Embryonic facial prominence (tissue), 1 donor: ENCODE data around the gene ETV6.
"Not testable (repeated sequence)": the region's sequence is repeated elsewhere in the genome, so short reads cannot be mapped to it uniquely, and the experiment has no call there.

Experiments
- DNase-seq: peaks from one replicate; pipeline ENCODE4 v3.0.0-alpha.2; 2016; ENCODE audit errors: extremely low spot score

Gene ETV6

DNA sequence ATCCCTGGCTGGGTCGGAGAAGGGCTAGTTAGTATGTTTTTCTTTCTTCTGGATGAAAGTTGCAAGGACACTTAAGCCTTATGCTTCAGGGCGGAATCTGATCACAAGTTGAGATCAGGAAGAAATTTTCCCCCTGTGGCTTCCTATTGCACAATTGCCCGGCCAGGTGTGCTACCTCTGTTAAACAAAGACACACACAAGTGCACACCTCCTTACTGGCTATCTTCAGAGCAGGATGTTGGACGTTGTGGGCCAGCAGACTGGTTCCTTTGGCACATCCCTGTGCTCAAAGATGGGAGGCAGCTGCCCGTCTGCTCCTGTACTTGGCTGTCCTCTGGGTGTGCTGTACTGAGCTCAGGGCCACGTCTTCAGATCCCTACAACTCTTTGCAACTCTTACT, 19.1 kb downstream of the ETV6 start:
- DNase-seq: no peak

DNA sequence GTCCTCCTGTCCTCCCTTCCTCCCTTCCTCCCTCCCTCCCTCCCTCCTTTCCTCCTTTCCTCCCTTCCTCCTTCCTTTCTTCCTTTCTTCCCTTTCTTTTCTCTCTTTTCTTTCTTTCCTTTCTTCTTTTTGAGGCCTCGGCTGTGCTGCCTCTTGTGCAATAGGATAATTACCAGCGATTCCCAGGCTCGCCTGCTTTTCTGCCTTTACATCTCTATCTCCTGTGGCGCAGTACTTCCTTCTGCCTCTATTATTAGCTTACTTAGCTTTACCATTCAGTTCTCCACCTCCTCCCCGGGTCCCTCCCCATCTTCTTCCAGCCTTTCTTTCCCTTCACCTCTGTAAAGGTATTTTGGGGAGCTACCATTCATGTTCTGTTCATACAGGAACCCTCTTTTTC, 19.9 kb downstream of the ETV6 start:
- no peak for DNase-seq

DNA sequence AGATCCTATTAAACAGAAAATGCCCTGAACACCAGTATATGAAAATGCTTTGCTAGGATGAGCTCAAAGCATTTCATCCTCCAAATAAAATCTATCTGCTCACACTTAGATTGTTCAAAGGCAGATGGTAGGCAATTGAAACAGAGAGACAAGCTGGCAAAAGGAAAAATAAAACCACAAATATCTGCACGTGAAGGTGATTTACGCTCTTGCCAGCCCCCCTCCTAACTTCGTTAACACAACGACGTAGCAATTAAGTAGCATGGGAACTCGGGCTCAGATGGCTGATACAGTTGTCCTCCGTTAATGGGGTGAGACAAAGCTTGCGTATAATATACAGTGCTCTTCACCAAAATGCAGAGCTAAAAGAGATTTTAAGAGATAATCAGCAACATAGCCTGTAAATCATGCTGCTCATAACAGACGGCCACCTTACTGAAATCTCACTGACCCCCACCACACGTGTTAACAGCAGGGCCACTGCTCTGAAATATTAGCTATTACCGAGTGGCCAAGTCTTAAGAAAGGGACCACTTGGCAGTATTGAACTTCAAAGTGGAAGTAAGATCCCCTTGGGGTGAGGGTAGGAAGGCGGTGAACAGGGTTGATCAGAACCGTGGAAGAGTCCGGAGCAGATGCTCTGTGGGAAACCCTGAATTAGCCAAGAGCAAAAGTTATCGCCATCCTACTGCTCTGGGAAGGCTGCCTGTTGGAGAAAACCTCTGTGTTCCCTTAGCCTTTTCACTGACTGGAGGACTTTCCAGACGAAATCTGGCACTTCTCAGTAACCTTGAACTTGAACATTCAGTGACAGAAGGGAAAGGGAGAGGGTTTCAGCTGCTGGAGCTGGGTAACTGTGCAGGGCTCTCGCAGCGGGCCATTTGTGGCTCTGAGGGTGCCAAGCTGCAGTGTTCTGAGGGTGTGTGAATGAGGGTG, 23.1 kb downstream of the ETV6 start:
- no peak for DNase-seq

DNA sequence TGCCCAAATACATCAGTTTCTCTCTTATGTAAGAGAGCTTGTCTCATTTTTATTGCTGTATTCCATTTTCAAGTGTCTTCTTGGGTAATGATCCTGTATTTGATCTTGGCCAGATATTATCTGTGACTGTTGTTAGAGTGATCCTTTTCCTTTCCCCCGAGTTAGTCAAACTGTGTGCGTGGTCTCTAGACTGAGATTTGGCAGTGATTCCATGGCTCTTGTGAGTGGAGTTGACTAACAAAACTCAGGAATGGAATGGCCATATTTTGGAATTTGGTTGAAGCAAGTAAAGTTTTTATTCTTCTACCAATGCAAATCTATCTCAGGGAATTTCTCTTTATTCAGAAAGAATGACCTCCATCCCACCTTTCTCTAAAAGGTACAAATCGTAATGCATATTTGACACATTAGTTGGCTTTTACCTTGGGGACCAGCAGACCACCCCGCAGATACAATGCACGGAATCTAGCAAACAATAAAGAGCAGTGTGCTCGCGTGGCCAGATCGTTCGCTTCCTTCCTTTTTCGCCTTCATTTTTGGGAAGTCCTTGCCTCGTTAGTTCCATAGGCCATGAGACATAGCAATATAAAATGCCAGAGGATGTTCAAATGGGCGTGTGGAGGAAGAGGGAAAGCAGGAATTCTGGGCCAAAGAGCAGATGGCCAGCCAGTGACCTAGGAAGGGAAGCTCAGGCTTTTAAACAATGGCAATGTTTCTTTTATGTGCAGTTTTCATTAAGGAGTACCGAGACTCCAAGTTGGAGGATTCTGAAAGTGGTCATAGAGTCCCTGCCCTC, 24.4 kb downstream of the ETV6 start:
- DNase-seq: no peak

DNA sequence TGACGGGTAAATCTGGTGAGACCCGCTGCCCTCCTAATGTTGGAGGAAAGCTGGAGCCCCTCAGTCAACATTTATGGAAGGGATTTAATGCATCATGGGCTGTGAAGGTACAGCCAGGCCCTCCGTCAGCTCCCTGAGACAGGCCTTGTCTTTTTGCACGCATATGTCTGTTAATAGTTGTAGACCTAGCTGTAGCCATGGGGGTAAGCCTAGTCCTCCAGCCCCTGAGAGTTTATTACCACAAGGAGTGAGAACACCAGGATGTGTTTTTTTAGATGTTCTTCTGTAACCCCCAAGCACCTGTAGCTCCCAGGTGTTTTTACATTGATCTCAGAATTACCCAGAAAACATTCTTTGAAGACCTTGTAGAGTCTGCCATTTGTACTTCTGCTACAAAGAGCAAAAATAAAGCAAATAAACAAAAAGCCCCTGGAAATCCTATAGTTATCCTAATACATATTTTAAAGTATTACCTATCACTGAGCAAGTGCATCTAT, 25.5 kb downstream of the ETV6 start:
- DNase-seq: no peak

DNA sequence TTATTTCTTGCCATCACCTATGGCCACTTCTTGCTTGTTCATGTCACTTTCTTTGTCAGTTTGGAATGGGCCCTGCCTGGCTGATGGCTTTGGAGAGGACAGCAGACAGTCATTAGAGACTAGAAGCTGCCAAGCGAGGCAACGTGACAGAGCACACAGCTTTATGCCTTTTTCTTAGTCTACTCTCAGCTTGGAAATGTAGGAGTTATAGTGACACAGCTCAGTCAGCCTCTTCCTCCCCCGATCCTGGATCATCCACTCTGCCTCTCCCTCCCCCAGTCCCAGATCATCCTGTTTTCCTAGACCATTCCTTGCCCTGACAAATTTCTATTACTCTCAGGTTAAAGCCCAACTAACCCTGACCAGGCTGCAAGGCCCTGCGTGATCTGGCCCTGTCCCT, 26.6 kb downstream of the ETV6 start:
- no peak for DNase-seq

DNA sequence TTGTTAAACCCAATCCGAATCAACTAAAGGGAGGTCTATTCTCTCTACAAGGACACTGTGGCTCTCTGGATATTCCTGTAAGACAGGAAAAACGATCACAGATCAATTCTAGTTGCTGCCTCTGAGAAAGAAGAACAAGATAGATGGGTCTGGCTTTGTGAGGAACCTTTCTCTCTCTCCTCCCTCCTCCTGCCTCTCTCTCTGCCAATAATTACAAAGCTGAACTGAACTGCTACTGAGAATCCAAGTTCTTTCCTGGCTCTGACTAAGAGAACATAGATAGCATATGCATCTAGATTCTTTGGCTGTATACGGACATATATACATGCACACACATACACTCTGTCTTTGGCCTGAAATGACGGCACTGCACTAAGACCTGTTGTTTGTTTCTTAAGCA, 27.6 kb downstream of the ETV6 start:
- no peak for DNase-seq

DNA sequence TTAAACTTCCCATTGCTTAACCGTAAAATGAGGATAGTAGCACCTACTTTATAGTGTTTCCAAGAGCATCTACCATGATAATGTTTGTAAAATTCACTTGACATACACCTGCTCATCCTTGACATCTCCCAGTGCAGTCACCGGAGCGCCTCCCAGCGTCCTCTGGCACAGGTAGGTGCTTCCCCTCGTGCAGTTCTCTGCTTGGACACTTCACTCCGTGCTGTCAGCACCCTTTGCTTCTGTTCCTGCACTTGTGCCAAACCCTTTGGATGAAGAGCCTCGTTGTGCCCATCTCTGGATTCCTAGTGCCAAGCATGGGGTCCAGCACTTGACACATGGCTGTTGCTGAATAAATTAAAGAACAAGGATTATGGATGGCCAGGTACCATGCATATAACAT, 28.3 kb downstream of the ETV6 start:
- no peak for DNase-seq

DNA sequence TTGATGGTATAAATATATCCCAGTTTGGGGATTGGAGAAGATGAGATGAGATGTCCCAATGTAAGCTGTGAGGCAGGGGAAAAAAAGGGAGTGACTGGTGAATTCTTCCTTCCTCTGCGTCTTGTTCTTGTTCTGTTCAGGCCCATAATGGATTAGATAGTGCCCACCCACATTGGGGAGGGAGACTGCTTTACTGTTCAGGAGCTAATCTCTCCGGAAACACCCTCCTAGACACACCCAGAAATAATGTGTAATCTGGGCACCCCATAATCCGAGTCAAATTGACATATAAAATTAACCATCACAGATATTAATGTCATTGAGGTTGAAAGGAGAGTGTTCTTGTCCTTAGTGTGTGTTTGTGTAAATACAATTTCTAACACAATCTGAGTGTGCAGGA, 29.3 kb downstream of the ETV6 start:
- DNase-seq: no peak

DNA sequence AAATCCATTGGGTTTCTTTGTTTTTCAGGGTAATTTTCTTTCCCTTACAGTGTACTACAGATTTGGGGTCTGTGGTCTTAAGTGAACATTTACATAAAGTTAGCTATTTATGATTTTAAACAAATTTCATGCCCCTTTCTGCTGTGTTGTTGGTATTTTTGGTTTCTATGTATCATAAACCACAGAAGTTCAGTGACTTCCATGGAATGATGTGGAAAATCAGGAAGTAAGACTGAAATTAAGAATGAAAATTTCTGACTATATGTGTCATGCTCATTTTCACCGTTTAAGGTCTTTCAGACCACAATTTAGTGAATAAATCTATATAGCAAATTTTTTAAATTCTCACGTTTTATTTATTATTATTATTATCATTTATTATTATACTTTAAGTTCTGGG, 31.7 kb downstream of the ETV6 start:
- DNase-seq: no peak

DNA sequence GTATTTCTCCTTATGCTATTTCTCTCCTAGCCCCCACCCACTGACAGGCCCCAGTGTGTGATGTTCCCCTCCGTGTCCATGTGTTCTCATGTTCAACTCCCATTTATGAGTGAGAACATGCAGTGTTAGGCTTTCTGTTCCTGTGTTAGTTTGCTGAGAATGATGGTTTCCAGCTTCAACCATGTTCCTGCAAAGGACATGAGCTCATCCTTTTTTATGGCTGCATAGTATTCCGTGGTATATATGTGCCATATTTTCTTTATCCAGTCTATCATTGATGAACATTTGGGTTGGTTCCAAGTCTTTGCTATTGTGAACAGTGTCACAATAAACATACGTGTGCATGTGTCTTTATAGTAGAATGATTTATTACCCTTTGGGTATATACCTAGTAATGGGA, 32.2 kb downstream of the ETV6 start:
- not testable (repeated sequence) for DNase-seq

DNA sequence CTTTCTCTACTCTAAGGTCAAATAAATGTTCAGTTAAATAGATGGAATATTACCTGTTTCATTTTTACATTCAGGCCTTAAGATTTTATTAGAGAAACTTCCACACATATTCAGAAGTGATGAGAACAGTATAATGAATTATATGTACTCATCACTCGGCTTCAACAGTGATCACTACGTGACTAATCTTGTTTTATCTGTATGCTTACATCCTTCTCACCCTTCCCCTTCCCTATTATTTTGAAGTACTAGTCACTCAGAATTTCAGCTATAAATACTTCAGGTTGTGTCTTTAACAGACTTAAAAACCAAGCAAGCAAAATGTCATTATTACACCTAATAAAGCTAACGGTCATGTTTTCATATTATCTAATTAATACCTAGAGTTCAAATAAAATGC, 34.9 kb downstream of the ETV6 start:
- no peak for DNase-seq

DNA sequence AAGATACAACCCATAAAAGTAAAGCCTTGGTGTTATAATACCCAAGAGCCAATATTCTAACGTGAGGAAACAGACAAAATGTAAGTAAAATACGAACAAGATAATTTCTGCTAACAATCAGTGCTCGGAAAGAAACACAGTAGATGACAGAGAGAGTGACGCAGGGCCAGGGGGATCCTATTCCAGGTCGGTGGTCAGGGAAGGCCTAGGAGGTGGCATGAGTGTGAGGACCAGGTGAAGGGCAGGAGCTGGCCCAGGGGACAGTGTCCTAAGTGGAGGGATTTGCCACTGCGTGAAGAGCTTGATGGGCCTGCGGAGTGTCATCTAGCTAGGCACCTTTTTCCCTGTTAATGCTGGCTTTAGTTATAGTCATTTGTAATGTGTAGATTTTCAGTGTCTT, 35.3 kb downstream of the ETV6 start:
- DNase-seq: no peak

DNA sequence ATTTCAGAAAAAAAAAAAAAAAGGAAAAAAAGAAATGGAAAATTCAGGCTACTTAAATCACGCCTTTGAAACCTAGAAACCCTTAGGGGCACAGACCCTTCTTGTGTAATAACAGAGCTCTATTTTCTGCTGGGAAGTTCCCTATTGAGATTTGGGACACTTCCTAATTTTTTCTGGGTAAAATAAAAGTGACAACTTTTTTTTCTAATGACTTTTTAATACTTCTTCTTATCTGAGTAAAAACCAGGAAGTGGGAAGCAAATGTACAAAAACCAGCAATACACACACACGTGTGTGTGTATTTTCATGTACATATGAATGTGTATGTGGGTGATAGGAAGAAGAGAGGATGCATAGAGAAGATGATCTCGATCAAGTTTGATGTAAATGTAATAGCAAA, 35.8 kb downstream of the ETV6 start:
- no peak for DNase-seq

DNA sequence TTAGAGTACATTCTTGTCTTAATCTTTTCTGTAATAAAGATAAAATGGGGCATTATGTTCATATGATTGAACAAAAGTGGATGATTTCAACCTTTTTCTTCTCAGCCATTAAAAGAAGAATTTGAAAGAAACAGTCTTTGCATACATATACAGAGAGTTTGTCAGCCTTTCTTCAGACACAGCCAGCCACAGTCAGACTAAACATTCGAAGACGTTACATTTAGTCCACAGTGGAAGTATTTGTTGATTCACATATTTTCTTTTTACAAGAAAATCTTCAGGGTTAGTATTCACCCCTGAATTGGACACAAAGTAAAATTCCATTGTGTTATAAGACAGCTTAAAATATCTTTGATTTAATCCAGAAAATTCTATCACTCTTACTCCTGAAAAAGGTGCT, 36.2 kb downstream of the ETV6 start:
- no peak for DNase-seq

DNA sequence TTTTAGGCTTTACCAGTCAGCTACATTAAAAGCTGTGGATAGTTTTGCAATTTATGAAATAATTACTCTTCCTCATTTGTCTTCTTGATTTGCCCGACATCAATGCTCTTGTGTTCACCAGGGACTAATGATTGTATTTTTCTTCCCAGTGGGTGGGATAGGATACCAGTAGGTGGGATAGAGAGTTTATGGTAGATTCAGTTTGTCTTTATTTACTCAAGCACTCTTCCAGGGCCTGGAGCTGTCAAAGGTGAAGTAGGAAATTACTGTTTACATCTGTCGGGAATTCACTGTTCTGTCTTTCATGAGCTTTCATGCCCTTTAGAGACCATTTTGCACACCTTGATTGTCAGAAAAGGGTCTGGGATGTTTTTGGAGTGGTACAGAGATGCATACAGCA, 36.6 kb downstream of the ETV6 start:
- DNase-seq: no peak

DNA sequence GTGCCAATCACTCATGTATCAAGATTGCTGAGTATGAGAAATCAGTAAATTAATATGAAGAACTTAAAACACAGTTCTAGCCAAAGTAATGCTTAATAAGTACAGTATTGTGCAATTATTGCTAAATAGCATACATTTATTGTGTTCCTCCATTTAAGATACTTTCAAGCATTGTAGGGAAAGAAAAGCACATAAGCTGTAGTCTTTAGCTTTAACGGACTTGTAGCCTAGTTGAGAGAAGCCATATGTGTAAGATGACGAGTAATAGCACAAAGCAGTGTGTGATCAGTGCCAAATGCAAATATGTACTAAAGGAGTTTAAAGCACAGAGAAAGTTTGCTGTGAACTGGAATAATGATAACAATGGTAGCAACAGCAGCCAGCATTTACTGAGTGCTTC, 38.1 kb downstream of the ETV6 start:
- DNase-seq: no peak

DNA sequence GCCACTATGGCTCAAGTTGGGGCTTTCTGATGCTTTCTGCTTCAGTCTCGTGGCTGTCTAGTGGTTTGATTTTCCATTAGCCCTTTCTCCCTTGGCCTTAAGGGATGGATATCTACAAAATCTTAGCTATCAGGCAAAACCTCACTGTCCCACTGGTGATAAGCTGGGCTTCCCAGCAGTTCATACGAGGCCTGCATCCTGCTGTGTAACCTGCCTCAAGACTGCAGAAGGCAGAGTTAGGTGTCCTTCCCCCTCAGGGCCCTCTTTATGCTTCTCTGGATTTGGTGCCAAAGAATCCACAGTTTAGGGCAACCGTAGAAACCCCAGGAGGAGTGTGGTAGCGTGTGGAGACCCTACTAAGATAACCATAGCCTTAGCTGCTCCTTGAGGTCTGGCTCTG, 38.9 kb downstream of the ETV6 start:
- no peak for DNase-seq

DNA sequence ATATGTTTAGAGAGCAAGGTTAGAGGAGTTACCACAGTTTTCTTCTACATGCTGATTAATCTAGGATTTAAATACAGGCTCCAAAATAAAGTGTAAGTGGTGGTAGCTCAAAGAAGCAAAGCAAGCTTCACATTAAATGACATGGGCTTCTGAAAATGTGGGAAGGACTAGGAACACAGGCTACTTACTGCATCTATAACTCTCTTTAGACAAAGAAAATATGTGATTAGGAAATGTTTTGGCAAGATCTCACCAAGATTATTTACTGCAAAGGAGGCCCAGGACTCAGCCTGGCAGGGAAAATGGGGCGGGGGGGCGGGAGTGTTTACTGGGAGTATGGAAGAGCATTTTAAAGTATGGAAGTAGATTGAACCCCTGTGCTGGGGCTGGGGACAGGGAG, 39.4 kb downstream of the ETV6 start:
- no peak for DNase-seq

DNA sequence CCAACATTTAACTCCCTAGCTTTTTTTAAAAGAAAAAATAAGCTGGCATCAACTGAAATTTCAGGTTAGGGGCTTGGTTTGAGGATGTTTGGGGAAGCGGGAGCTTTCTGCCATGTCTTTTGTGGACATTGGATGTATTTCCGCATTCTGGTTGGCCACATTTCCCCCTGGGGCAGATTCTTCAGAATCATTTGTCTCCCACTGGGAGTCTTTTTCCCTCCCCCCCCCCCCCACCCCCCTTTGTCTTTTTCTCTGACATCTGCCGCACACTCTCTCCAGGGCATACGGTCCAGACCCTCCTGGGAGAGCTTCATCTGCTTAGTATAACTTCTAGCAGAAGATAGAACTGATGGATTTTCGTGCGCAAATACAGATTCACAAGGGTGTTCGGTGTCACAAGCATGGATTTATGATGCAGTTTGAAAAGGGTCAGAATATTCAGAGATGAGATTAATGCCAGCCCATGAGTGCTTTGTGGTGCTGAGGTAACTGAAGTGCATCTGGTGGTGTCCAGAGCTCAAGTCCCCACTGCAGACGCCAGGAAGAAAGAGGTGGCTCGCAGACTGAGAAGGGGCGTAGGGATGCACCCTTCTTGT, 40.2 kb downstream of the ETV6 start:
- DNase-seq: no peak

DNA sequence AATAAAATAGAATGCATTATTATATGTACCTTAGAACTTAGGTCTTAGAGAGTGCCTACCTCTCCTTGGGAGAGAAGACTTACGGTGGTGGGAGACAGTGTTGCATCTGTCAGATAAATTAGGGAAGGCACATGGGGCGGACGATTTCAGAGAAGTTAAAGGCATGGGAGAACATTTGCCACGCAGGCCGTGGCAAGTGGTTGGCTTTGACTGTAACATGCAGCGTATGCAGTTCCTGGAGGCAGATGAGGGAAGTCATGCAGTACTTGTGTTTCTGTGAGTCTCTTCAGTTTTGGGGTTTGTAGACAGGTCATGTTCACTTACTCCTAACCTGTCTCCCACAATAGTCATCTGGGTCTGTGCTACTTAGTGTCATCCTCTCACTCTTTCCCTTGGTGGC, 43.6 kb downstream of the ETV6 start:
- DNase-seq: no peak

DNA sequence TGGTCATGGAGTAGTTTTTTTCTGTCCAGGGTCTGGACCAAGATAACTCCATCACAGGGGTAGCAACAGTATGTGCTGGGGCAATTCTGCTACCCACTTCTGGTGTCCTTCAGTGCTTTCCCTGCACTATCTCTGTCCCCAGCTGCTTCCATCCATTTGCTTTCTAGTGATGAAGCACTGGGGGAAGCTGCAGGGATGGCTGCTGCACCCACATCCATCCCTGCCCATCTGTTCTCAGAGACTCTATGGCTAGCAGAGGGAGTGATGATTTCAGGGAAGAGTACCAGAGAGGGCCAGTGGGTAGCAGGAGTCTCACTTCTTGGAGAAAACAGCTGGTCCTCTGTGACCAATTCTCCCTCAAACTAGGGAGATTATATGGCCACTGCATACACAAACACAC, 44.1 kb downstream of the ETV6 start:
- no peak for DNase-seq

DNA sequence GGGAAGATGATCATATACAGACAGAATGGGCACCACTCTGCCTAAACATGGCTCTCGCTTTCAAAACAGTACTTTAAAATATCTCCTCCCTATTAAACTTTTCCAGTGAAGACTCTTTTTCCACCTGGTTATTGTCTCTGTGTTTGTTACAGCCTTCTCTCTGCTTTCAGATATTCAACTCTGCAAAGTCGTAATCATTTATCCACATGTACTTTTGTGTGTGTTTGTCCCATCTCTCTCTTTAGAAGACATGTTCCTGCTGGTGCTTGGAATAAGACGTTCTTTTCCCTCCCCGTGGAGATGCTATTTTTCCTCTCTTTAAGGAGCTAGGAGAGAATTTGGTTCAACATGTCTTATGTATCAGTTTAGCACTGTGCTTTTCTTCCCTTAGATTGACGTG, 45.1 kb downstream of the ETV6 start:
- DNase-seq: no peak
